GM19372 (cell line): Measurements from ENCODE around the gene FKBP3.
"Not testable (repeated sequence)": the region's sequence is repeated elsewhere in the genome, so short reads cannot be mapped to it uniquely, and the experiment has no call there.

Experiments
- ATAC-seq: cut with Tn5 transposase; IDR thresholded peaks from one replicate; pipeline ENCODE4 v1.9.1; 2021; ENCODE audit warnings: mild to moderate bottlenecking, low read depth, moderate library complexity; ENCODE audit not compliant: unreplicated experiment

FKBP3 gene

DNA sequence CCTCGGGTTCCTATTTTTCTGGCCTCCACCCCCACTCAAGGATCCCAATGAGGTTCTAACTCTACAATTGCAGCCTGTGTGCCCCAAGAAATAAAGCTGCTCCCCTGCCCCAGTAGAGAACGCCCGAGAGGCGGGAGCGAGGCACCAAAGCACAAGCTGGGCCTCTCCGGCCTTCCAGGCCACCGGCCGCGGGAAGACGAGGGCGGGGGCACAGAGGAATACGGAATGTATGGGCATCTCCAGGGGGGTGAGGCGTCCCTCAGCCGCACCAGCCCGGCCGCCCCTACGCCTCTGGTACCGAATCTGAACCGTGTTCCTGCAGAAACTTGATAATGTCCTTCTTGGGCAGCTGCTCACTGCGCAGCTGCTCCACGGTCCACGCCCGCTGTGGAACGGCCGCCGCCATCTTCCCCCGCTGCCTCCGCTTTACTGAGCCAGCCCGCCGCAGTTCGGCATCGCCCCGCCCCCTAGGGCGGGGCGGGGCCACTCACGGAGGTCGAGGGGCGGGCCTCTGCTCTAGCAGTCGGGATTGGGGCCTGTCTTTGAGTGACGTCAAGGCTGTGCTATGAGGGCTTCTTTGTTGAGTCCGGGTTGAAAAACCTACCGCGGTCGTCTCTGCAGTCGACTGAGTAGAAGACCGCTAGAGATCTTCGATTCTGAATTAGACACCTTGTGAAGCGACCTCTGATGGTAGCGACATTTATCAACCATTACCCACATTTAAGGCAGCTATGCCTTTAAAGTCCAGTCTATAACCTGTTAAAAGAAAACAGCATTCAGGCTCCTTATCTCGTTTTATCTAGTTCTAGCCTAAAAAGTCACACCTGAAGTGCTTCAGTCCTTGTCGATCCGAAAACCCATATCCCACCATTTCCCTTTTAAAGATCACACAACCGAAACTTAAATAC is at the start of gene FKBP3:
TSS of gene FKBP3 (minus strand) at position 431 of the 908 bp plus-strand sequence. CDS start at position 406, 25 bp downstream.
- ATAC-seq, result peak; percentile 87

DNA sequence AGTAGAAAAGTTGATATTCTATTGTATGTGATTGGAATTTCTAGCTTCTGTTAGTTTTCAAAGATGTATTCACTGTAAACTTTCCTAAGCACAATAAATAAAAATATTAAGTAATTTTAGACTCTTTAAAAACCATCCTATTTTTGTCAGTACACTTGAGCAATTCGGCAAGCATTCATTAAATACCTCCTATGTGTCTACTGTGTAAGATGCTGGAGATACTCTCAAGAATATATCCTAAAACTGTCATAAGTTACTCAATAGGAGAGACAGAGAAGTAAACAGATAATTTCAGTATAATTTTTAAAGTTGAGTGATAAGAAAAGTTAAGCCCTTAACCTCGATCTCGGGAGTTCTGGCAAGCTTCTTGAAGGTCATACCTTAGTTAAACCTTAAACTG is 47.5 kb upstream of the FKBP3 start:
- no peak for ATAC-seq

DNA sequence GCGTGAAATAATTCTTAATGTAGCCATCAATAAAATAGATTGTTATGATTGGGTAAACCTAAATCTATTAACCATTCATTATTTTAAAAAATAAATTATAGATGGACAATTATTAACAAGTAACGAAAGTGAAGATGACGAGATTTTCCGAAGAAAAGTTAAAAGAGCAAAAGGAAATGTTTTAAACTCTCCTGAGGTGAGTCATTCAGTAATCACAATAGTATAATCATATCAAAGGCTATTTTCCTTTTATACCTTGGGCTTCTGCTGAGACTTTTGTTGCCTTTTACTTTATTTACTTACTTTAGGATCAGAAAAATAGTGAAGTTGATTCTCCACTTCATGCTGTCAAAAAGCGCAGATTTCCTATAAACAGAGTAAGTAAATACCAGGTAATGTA is 47.0 kb upstream of the FKBP3 start:
- ATAC-seq, result no peak

GRCh38 chr14:45177076-45177475 is 42.8 kb upstream of the FKBP3 start:
- no peak for ATAC-seq

GRCh38 chr14:45169906-45170305 is 35.6 kb upstream of the FKBP3 start:
- no peak for ATAC-seq

GRCh38 chr14:45156067-45156466 is 21.8 kb upstream of the FKBP3 start:
- ATAC-seq, result no peak

DNA sequence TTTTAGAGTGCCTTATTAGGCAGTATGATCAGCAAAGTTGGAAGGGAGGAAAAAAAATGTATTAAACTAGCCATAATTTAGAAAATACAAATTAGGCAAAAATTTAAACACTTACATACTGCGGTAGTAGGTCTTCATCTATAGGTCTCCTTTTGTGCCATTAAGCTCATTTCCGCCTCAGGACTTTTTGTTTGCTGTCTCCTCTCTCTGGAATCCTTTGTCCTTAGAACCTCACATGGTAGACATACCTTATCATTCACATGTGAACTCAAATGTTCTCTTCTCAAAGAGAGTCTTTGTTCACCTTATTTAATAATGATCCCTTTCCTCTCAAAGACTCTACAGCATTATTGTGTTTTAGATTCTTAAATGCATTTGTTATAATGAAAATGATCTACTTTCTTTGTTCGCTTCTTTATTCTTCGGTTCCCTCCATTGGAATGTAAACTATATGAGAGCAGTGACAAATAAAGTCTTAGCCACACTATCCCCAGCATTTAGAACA is 16.2 kb upstream of the FKBP3 start:
- ATAC-seq, result no peak

- no peak for ATAC-seq
Observed at GRCh38 chr14:45149602-45150001, 15.3 kb upstream of the FKBP3 start.

- no peak for ATAC-seq
Observed at GRCh38 chr14:45145214-45145613, 10.9 kb upstream of the FKBP3 start.

GRCh38 chr14:45144658-45145057 is 10.4 kb upstream of the FKBP3 start:
- no peak for ATAC-seq

DNA sequence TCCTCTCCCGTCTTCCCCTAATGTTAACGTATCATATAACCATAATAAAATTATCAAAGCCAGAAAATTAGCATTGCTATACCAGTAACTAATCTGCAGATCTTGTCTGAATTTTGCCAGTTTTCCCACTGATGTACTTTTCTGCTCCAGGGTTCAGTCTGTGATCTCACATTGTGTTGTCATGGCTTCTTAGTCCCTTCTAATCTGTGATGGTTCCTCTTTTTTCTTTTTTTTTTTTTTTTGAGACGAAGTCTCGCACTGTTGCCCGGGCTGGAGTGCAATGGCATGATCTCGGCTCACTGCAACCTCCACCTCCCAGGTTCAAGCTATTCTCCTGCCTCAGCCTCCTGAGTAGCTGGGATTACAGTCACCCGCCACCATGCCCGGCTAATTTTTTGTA is 7.8 kb upstream of the FKBP3 start:
- not testable (repeated sequence) for ATAC-seq

- no peak for ATAC-seq
Observed at GRCh38 chr14:45140661-45141187, 6.4 kb upstream of the FKBP3 start.

DNA sequence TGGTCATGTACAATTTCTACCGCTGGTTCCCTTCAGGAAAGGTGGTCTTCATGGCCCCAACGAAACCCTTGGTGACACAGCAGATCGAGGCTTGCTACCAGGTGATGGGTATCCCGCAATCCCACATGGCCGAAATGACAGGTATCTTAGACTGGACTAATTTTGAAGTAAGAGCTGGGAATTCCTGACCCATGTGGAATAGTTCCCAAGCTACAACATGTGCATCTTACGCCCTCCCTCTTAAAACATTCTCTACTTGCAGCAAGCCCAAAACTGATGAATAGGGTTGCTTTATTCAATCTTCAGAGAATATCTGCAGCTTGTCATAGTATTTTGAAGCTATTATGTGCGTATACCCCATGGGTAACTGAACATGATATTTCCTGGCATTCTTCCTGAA is 2.1 kb upstream of the FKBP3 start:
- ATAC-seq, result no peak

GRCh38 chr14:45135659-45136395 is 1.5 kb upstream of the FKBP3 start, which contains the start of gene FANCM:
FANCM (plus strand) TSS chr14:45135930; CDS start chr14:45136032, 102 bp downstream.
- ATAC-seq, result peak; percentile 35

DNA sequence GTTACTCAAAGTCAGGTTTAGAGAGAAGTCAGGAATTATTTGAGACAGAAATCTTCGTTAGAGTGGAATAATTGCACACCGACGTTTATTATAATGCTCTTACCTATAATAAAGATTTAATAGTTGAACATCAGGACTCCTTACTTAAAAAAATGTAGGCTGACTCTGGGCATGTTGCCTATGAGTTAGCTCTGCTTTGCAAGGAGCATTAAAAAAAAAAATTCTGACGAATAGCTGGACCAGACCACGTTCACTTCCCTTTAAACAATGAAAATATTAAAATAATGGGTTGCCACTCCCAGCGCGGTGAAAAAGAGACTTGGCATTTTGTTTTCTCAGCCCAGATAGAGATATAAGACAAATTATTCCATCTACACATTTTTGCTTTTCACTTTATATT is 875 bp upstream of the FKBP3 start:
- no peak for ATAC-seq

DNA sequence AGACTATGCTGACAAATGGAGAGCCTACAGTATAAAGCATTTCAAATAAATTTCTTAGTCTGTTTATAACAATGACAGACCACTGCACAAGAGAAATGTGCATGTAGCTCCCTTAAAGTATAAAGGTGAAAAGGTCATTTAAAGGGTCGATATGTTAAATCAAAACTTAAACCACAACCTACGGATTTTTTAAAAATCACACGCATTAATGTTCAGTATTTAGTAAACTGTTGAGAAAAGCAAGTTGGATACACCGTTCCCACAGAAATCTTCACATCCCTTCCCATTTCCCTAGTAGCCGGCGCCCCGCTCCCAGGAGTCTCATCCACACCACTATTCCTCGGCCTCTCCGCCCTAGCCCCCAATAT is 614 bp downstream of the FKBP3 start:
- no peak for ATAC-seq

DNA sequence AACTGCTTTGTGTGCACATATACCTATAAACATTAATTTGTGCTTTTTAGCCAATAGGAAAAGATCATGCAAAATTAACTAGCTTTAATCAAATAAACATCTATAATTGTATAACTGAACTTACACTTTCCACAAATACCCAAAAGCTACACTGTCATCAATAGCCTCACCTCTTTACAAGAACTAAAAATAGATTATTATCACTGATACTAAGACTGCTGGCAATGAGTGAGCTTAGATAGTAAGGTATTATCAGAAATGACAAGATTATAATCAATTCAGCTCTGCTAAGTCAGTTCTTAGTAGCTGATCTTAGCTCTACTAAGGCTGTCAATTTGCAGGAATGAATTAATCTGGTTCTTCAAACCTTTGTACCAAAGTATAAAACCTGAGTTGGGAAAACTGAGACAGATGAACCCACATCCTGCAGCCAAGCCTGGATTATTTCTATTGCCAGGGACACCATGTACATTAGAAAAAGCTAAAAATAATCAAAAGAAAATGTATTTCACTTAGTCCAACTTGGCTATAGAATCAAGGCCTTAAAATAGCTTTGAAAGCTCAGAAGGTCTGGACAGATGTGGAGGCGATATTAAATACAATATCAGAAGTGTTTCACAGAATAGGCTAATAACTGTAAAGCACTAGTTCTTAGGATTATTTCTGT is 5.2 kb downstream of the FKBP3 start:
- ATAC-seq, result no peak

DNA sequence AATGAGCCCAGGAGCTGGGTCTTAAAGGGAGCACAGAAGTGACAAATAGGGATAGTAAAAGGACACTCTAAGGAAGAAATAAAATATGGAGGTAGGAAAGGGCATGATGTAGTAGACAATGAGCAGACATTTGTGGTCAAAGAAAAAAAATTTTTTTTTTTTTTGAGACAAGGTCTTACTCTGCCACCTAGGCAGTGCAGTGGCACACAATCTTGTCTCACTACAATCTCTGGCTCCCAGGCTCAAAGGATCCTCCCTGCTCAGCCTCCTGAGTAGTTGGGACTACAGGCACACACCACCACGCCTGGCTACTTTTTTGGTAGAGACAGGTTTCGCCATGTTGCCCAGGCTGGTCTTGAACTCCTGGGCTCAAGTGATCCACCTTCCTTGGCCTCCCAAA is 8.5 kb downstream of the FKBP3 start:
- no peak for ATAC-seq

- ATAC-seq, result no peak
Observed at GRCh38 chr14:45123271-45123670, 11.0 kb downstream of the FKBP3 start.

- no peak for ATAC-seq
Observed at GRCh38 chr14:45120096-45120495, 14.2 kb downstream of the FKBP3 start.

DNA sequence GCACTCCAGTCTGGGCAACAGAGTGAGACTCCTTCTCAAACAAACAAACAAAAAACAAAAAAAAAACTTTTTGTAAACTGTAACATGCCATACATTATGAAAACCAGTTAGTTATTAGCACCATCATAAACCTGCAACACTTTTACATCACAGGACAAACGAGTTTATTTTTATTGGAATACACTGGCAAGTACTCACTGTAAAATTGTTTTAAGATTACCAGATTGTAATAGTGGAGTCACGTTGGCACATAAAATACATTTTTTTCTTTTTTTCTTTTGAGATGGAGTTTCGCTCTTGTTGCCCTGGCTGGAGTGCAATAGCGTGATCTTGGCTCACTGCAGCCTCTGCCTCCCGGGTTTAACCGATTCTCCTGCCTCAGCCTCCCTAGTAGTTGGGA is 15.7 kb downstream of the FKBP3 start:
- no peak for ATAC-seq
